ENCODE data around the gene CENPP.

- TF ChIP-seq CTCF (IDR thresholded peaks at IDR 0.05; ENCODE audit: low read depth, low read length) (no peak), POLR2A (IDR thresholded peaks at IDR 0.05; ENCODE audit: extremely low read depth, insufficient read length) (no peak), MAX (IDR thresholded peaks at IDR 0.05; ENCODE audit: low read depth, low read length) (no peak)
Observed at GRCh38 chr9:92408747-92409478, 83.2 kb downstream of the CENPP start.

Data from NB4 (cell line).